ENCODE measurements around the gene ELMO2. TPM values are rescaled to one million over a fixed set of nuclear protein-coding genes. Genes with fewer than 3 reads are reported as not detected.

Gene ELMO2
- total and polyA plus RNA-seq, 9 of the 15 experiments (the other 6 are each of a cell fraction or from before 2014, with no cell fraction given) = 7.5 to 21.5 (median 15.9) TPM

GRCh38 chr20:46376196-46376785 lies 30.1 kb downstream of the ELMO2 start (continued):
- TF ChIP-seq DEAF1 (CRISPR knock-in tag; IDR thresholded peaks at IDR 0.05) = no peak
- TF ChIP-seq, protein P1, sequence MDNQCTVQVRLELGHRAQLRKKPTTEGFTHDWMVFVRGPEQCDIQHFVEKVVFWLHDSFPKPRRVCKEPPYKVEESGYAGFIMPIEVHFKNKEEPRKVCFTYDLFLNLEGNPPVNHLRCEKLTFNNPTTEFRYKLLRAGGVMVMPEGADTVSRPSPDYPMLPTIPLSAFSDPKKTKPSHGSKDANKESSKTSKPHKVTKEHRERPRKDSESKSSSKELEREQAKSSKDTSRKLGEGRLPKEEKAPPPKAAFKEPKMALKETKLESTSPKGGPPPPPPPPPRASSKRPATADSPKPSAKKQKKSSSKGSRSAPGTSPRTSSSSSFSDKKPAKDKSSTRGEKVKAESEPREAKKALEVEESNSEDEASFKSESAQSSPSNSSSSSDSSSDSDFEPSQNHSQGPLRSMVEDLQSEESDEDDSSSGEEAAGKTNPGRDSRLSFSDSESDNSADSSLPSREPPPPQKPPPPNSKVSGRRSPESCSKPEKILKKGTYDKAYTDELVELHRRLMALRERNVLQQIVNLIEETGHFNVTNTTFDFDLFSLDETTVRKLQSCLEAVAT (IDR thresholded peaks at IDR 0.05) = 0 out of 4 replicates have a peak, but pooled peaks of 1 of the 2 experiments have one; percentile 38
- no peak for TF ChIP-seq NBN (IDR thresholded peaks at IDR 0.05; ENCODE audit: low read depth)
- TF ChIP-seq MBD1 (CRISPR knock-in tag; IDR thresholded peaks at IDR 0.05) = no peak
- no peak for TF ChIP-seq ZFP30 (CRISPR knock-in tag; IDR thresholded peaks at IDR 0.05; ENCODE audit: borderline replicate concordance)
- no peak for TF ChIP-seq BRCA1 (IDR thresholded peaks at IDR 0.05)
- TF ChIP-seq BRCA1 (CRISPR knock-in tag; IDR thresholded peaks at IDR 0.05) = no peak
- no peak for TF ChIP-seq ATF4 (CRISPR knock-in tag; IDR thresholded peaks at IDR 0.05)
- TF ChIP-seq ARID2 (IDR thresholded peaks at IDR 0.05) = no peak
- no peak for TF ChIP-seq NRF1 (conservative IDR thresholded peaks at IDR 0.05 in 1 of 2, IDR thresholded peaks at IDR 0.05 in 1 of 2)
- 0 out of 4 replicates have a peak, but pooled peaks of 1 of the 2 experiments have one; percentile 16 for TF ChIP-seq HDAC1 (IDR thresholded peaks at IDR 0.05)
- TF ChIP-seq HDGF (IDR thresholded peaks at IDR 0.05) = 0 out of 2 replicates have a peak, but pooled peaks have one; percentile 45
- TF ChIP-seq DIDO1 (tag; IDR thresholded peaks at IDR 0.05; ENCODE audit: low read depth) = no peak
- TF ChIP-seq PURB (CRISPR knock-in tag; IDR thresholded peaks at IDR 0.05; ENCODE audit: low read depth) = no peak
- TF ChIP-seq ARID3B (CRISPR knock-in tag; IDR thresholded peaks at IDR 0.05; ENCODE audit: borderline replicate concordance) = no peak
